Fibroblast of mammary gland (primary cell): ENCODE measurements around the gene GJD3.

Experiments
- DNase-seq: peaks from one replicate; pipeline ENCODE4 v3.0.0-alpha.2; 2010; ENCODE audit warnings: low read depth
- H3K4me3 ChIP-seq: 2 replicates; pipeline ENCODE4 v1.5.1; 2011; ENCODE audit warnings: low read depth, mild to moderate bottlenecking, low read length, moderate library complexity; ENCODE audit not compliant: control insufficient read depth
- CTCF ChIP-seq: conservative IDR thresholded peaks from 2 replicates; pipeline ENCODE4 v1.5.1; 2011; ENCODE audit warnings: low read depth, low read length, inconsistent platforms; ENCODE audit not compliant: control insufficient read depth, insufficient read depth

The GJD3 gene

GRCh38 chr17:40323391-40324381 is 40.9 kb downstream of the GJD3 start:
- TF ChIP-seq CTCF, result no peak
- DNase-seq, result peak; percentile 82
- H3K4me3 ChIP-seq, result no peak overlapping the region

- DNase-seq, result peak; percentile 79
- TF ChIP-seq CTCF, result no peak
- peak overlapping the region; percentile 29 for H3K4me3 ChIP-seq
Observed at GRCh38 chr17:40322358-40323315, 41.9 kb downstream of the GJD3 start.

GRCh38 chr17:40321961-40322357 is 42.6 kb downstream of the GJD3 start:
- peak overlapping the region; percentile 29 for H3K4me3 ChIP-seq
- TF ChIP-seq CTCF, result no peak
- DNase-seq, result no peak

- DNase-seq, result no peak
- no peak for TF ChIP-seq CTCF
- no peak overlapping the region for H3K4me3 ChIP-seq
Observed at GRCh38 chr17:40321524-40321929, 43.0 kb downstream of the GJD3 start.

GRCh38 chr17:40320756-40321523 is 43.6 kb downstream of the GJD3 start:
- TF ChIP-seq CTCF, result no peak
- DNase-seq, result no peak
- no peak overlapping the region for H3K4me3 ChIP-seq
